ENCODE results near the gene WBP4. TPM values are rescaled to one million over a fixed set of nuclear protein-coding genes. Genes with fewer than 3 reads are reported as not detected.

The WBP4 gene
- polyA plus RNA-seq, 1 of the 3 experiments (the other 2 are of a cell fraction): 6.4 TPM

DNA sequence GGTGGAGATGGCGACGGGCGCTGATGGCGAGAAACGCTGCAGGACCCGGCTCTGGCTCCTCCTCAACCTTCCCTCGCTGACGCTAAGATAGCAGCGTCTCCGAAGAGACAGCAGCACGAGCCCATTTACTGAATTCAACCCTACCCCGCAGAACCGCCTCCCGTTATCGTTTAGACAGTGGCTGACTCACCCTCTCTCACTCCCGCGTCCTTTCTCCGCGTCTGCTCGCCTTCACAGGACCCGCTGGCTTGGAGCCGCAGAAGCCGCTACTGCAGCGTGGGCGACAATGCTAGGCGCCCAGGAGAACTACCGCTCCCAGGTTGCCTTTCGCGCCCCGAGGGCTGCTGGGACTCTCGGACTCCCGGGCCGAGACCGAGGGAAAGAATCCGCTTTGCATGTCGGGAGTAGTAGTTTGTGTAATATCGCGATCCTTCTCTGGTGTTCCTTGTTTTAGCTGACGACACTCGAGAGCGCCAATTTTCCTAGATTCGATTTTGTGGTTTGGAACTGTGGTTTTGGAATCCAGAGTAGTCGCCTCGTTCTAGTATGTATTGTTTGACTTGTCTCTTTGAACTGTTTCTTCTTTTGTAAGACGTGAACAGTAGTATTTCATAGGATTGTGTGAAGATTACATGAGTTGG, 71.3 kb downstream of the WBP4 start, which contains the start of gene KBTBD6 (continued):
- TF ChIP-seq, protein P1, sequence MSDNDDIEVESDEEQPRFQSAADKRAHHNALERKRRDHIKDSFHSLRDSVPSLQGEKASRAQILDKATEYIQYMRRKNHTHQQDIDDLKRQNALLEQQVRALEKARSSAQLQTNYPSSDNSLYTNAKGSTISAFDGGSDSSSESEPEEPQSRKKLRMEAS (IDR thresholded peaks at IDR 0.05; ENCODE audit: low read depth): peak; percentile 91
- TF ChIP-seq YY1 (IDR thresholded peaks at IDR 0.05; ENCODE audit: low read depth) (peak; percentile 79), RXRA (IDR thresholded peaks at IDR 0.05; ENCODE audit: borderline replicate concordance, low read depth) (no peak)
- TF ChIP-seq, protein P2, sequence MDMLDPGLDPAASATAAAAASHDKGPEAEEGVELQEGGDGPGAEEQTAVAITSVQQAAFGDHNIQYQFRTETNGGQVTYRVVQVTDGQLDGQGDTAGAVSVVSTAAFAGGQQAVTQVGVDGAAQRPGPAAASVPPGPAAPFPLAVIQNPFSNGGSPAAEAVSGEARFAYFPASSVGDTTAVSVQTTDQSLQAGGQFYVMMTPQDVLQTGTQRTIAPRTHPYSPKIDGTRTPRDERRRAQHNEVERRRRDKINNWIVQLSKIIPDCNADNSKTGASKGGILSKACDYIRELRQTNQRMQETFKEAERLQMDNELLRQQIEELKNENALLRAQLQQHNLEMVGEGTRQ (IDR thresholded peaks at IDR 0.05; ENCODE audit: borderline replicate concordance, low read depth, low read length): no peak
- TF ChIP-seq, protein P3, sequence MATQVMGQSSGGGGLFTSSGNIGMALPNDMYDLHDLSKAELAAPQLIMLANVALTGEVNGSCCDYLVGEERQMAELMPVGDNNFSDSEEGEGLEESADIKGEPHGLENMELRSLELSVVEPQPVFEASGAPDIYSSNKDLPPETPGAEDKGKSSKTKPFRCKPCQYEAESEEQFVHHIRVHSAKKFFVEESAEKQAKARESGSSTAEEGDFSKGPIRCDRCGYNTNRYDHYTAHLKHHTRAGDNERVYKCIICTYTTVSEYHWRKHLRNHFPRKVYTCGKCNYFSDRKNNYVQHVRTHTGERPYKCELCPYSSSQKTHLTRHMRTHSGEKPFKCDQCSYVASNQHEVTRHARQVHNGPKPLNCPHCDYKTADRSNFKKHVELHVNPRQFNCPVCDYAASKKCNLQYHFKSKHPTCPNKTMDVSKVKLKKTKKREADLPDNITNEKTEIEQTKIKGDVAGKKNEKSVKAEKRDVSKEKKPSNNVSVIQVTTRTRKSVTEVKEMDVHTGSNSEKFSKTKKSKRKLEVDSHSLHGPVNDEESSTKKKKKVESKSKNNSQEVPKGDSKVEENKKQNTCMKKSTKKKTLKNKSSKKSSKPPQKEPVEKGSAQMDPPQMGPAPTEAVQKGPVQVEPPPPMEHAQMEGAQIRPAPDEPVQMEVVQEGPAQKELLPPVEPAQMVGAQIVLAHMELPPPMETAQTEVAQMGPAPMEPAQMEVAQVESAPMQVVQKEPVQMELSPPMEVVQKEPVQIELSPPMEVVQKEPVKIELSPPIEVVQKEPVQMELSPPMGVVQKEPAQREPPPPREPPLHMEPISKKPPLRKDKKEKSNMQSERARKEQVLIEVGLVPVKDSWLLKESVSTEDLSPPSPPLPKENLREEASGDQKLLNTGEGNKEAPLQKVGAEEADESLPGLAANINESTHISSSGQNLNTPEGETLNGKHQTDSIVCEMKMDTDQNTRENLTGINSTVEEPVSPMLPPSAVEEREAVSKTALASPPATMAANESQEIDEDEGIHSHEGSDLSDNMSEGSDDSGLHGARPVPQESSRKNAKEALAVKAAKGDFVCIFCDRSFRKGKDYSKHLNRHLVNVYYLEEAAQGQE (IDR thresholded peaks at IDR 0.05; ENCODE audit: low read depth, low read length): no peak

Small RNAs within 50 kb of the gene (small RNA-seq; reads per million reads assigned to genes)
- gene MIR3168: 0 reads per million in 7 experiments
- gene RN7SL597P: 0 reads per million in 7 experiments

Other genes starting within 250 kb of the WBP4 start
- 11.1 and 11.6 TPM in 2 replicates for gene ELF1, start 42.2 kb upstream of the WBP4 start, polyA plus RNA-seq (2012; rRNA removed)
- gene KBTBD6, start 71.3 kb downstream of the WBP4 start, polyA plus RNA-seq (2012; rRNA removed): 1.9 and 2.4 TPM in 2 replicates
- 1.3 and 1.7 TPM in 2 replicates for gene KBTBD7, start 133.1 kb downstream of the WBP4 start, polyA plus RNA-seq (2012; rRNA removed)
- gene MTRF1, start 202.1 kb downstream of the WBP4 start, polyA plus RNA-seq (2012; rRNA removed): 9.2 and 13.6 TPM in 2 replicates
- gene NAA16, start 249.8 kb downstream of the WBP4 start, polyA plus RNA-seq (2012; rRNA removed): 4.4 and 7.4 TPM in 2 replicates